Astrocyte of the hippocampus (primary cell): ENCODE data around the gene BGN.

Experiments
- DNase-seq: peaks from one replicate; pipeline ENCODE4 v3.0.0; 2011; ENCODE audit warnings: low read depth, low spot score

The BGN gene

GRCh38 chrX:153482376-153483015 lies 12.3 kb upstream of the BGN start:
- DNase-seq = no peak

DNA sequence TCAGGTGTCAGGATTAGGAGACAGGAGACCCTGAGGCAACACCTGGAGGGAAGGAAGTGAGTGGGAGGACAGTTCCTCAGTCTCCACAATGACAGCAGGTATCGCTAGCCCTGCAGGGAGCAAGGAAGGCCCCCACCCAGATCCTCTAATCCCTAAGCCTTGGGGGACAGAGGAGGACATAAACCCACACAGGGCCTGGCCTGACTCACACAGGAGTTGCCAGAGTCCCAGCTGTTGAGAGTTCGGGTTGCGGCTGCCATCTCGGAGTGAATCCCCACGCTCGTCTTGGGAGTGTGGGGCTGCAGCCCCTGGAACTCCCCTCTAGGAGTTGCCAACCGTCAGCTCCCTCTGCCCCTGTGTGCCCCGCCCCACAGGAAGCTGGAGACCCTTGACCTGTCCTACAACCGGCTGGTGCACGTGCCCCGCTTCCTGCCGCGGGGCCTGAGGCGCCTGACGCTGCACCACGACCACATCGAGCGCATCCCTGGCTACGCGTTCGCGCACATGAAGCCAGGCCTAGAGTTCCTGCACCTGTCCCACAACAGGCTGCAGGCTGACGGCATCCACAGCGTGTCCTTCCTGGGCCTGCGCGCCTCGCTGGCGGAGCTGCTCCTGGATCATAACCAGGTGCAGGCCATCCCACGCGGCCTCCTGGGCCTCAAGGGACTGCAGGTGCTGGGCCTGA lies 9.2 kb upstream of the BGN start:
- DNase-seq = no peak

GRCh38 chrX:153486171-153486570 lies 8.6 kb upstream of the BGN start:
- no peak for DNase-seq

- no peak for DNase-seq
Measured at GRCh38 chrX:153487590-153488071, 7.1 kb upstream of the BGN start.

GRCh38 chrX:153488231-153488914 lies 6.4 kb upstream of the BGN start:
- peak; percentile 76 for DNase-seq

- no peak for DNase-seq
Measured at GRCh38 chrX:153490217-153490930, 4.4 kb upstream of the BGN start.

DNA sequence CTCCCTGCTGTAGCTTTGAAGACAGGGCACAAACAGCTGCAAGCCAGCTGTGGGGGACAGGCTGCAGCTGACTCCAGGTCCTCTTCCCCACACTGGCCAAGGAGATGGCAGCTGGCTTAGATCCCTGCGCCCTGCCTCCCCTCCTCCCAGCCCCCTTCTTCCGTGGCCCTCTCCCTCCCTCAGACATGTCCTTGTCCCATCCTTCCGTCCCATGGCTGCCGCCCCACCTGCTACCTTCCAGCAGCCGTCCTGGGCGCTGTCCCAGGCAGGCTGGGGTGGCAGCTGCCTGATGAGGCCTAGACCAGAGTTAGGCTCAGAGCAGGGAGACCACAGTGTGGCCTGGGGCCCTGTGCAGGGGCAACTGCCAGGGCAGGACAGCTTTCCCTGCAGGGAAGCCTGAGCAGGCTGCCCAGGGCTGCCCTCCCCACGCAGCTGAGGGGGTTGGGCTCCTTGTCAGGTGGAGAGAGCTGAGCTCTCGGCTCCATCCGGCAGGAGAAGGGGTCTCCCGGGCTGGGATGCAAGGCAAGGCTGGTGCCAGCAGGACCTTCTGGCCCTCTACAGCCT lies 3.3 kb upstream of the BGN start:
- DNase-seq = no peak

GRCh38 chrX:153491918-153492317 lies 2.9 kb upstream of the BGN start:
- no peak for DNase-seq

- no peak for DNase-seq
Measured at GRCh38 chrX:153492543-153492942, 2.2 kb upstream of the BGN start.

- no peak for DNase-seq
Measured at GRCh38 chrX:153493085-153493484, 1.7 kb upstream of the BGN start.

DNA sequence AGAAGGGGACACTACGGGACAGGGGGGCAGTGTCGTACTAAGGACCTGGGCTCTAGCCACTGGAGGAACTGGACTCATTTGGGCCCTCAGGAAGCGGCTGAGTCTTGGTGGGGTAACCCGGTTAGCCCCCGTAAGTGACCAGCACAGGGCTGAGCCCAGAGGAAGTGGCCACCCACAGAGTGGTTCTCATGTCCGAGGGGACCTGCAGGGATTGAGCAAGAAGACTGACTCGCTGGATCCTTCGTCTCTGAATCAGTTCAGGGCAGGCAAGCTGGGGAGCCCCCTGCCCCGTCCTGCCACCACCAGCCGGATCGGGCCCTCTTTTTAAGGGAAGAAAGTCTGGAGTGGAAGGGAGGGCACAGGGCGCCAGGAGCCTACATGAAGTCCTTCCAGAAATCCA lies 719 bp upstream of the BGN start:
- no peak for DNase-seq

DNA sequence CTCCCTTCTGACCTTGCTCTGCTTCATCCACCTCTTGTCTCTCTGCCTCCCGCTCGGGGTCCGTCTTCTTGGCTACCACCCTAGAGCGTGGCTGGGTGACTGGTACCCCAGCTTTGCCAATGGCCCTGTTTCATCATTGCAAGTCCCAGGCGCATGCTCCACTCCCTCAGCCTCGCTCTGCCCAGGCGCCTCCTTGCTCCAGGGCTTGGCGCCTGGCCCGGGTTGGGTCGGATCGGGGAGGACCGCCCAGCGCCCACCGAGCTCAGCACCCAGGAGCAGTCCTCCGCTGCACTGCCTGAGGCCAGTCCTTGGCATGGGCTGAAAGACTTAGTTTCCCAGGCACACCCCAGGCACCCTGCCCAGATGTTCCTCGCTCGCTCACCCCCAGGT lies 577 bp downstream of the BGN start:
- peak; percentile 61 for DNase-seq

- DNase-seq = no peak
Measured at GRCh38 chrX:153495903-153496589, 1.3 kb downstream of the BGN start.

- no peak for DNase-seq
Measured at GRCh38 chrX:153496590-153496959, 1.8 kb downstream of the BGN start.

GRCh38 chrX:153498453-153498852 lies 3.7 kb downstream of the BGN start:
- DNase-seq = no peak

GRCh38 chrX:153499341-153499740 lies 4.6 kb downstream of the BGN start:
- no peak for DNase-seq

- no peak for DNase-seq
Measured at GRCh38 chrX:153499876-153500275, 5.1 kb downstream of the BGN start.

GRCh38 chrX:153500676-153501280 lies 6.0 kb downstream of the BGN start:
- no peak for DNase-seq

DNA sequence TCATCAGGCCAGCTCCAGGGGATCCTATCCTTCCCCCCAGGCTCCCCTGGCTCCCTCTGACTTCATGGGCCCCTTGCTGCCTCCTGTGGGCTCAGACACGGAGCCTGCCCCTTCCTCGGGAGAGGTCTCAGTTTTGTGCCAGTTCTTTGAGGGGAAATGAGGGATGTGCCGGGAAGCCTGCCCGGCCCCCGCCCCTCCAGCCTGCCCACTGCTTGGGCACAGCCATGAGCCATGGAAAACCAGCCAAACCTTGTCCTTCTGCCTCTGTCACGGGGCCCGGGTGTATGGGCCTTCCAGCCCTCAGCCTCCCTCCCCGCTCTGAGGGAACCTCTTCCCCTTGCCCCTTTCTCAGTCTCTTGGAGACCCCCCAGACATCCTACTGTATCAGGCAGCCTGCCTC lies 6.8 kb downstream of the BGN start:
- DNase-seq = no peak

DNA sequence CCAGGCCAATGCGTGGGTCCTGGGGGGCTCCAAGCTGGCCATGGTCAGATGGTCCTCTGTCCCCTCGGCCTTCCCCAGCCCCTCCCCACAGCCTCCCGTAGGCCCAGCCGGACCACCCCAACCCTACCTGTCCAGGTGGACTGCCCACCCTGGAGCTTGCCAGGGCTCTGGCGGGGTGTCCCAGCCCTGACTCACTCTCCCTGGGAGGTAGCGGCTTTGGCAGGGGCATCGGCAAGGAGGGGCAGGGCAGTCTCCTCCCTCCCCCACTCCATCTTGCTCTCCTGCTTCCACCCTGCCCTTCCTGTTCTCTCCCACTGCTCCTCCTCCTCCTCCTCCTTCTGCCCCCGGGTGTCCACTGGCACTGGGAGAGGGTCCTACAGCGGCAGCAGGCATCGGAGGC lies 7.4 kb downstream of the BGN start:
- no peak for DNase-seq

- no peak for DNase-seq
Measured at GRCh38 chrX:153502796-153503195, 8.0 kb downstream of the BGN start.
